CD4-positive, alpha-beta memory T cell (primary cell): ENCODE measurements around the gene TMEM134. TPM values are rescaled to one million over a fixed set of nuclear protein-coding genes. Genes with fewer than 3 reads are reported as not detected.
"Not testable (repeated sequence)": the region's sequence is repeated elsewhere in the genome, so short reads cannot be mapped to it uniquely, and the experiment has no call there.

Experiments
- CTCF ChIA-PET: fragments of 350-600 bp; sonication (Branson Sonifier 250); formaldehyde crosslinking; loops from one replicate; lab custom pipeline; 2021; ENCODE audit warnings: inconsistent platforms; ENCODE audit not compliant: partially characterized antibody; lab: Charles Lee
- POLR2A ChIA-PET: fragments of 350-600 bp; sonication (Branson Sonifier 250); formaldehyde crosslinking; loops from one replicate; lab custom pipeline; 2021; ENCODE audit not compliant: partially characterized antibody; lab: Charles Lee
- DNase-seq, 5 donors: peaks; one replicate each; pipeline versions ENCODE4 v3.0.0 to v3.0.0-alpha.2; 2020 to 2022; ENCODE audit warnings: mixed read lengths in 1 of 5
- H3K27ac ChIP-seq: one replicate; pipeline ENCODE4 v1.7.0; 2013; ENCODE audit warnings: low read depth, low read length
- H3K27me3 ChIP-seq: 2 replicates; pipeline ENCODE4 v1.7.0; 2013; ENCODE audit warnings: mild to moderate bottlenecking, low read length, moderate library complexity; ENCODE audit not compliant: insufficient read depth
- H3K36me3 ChIP-seq: 2 replicates; pipeline ENCODE4 v1.7.0; 2013; ENCODE audit warnings: mild to moderate bottlenecking, low read length, moderate library complexity; ENCODE audit not compliant: insufficient read depth
- H3K4me1 ChIP-seq: 2 replicates; pipeline ENCODE4 v1.7.0; 2013; ENCODE audit warnings: mild to moderate bottlenecking, low read length, moderate library complexity; ENCODE audit not compliant: insufficient read depth
- H3K4me3 ChIP-seq, 2 donors: one replicate each; pipeline ENCODE4 v1.7.0; 2013; ENCODE audit warnings: low read length in 2 of 2, mild to moderate bottlenecking in 1 of 2
- H3K9me3 ChIP-seq, 2 donors: one replicate each; pipeline ENCODE4 v1.7.0; 2013; ENCODE audit warnings: low read length in 2 of 2, control low read depth in 1 of 2; ENCODE audit not compliant: control insufficient read depth in 1 of 2
- H3K27ac Mint-ChIP-seq, 7 donors: one replicate each; pipeline ENCODE4 v1.8.0; 2020 to 2021; ENCODE audit warnings: mixed read lengths in 7 of 7, mild to moderate bottlenecking in 6 of 7, inconsistent platforms in 3 of 7, moderate library complexity in 3 of 7
- H3K27me3 Mint-ChIP-seq, 2 donors: one replicate each; pipeline ENCODE4 v1.8.0; 2020 to 2021; ENCODE audit warnings: mixed read lengths in 2 of 2
- H3K36me3 Mint-ChIP-seq, 2 donors: one replicate each; pipeline ENCODE4 v1.8.0; 2020 to 2021; ENCODE audit warnings: mixed read lengths in 2 of 2, inconsistent platforms in 1 of 2, mild to moderate bottlenecking in 1 of 2
- H3K4me1 Mint-ChIP-seq, 4 donors: one replicate each; pipeline ENCODE4 v1.8.0; 2020 to 2021; ENCODE audit warnings: mixed read lengths in 4 of 4, mild to moderate bottlenecking in 1 of 4
- H3K4me3 Mint-ChIP-seq, 8 donors: one replicate each; pipeline ENCODE4 v1.8.0; 2020 to 2021; ENCODE audit warnings: mixed read lengths in 8 of 8, mild to moderate bottlenecking in 7 of 8, moderate library complexity in 6 of 8, inconsistent platforms in 3 of 8
- H3K9me3 Mint-ChIP-seq, 8 donors: one replicate each; pipeline ENCODE4 v1.8.0; 2020 to 2021; ENCODE audit warnings: mixed read lengths in 8 of 8, mild to moderate bottlenecking in 5 of 8, inconsistent platforms in 3 of 8, moderate library complexity in 1 of 8
- intact Hi-C: fragments of 100-400 bp; cut with micrococcal nuclease; formaldehyde crosslinking; loops from one replicate; pipeline ENCODE4 v1.15.1; 2023
- polyA plus RNA-seq, 2 donors: library from polyadenylated mRNA; unstranded; fragments of 300-500 nt; fragmentation: Illumina TruSeq; gene quantifications; one replicate each; pipeline ENCODE4 v1.2.3, GENCODE V29; 2021
- total RNA-seq, 2 experiments: library from RNA; stranded (reverse); gene quantifications; one replicate each; pipeline ENCODE4 v1.2.3, GENCODE V29; 2021

The TMEM134 gene
- total and polyA plus RNA-seq, 4 experiments from 2014 or later, result 90.1 to 162 (median 126) TPM

DNA sequence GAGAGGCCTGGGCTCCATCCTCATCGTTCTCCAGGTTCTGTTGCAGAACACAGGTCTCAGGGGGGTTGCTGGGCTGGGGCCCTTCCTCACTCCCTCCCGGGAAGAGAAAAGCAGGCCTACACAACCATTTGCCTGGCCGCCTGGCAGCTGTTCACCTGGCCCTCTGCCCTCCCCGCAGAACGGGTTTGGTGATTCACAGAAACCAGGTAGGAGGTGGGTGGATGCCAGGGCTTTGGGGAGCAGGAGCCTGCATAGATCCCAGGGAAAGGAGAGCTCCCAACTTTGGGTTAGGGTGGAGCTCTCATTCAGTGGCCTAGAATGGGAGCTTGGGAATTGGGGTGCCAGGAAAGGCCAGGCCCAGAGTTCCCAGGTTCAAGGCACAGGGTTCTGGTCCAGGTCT, 995 bp downstream of the TMEM134 start:
- no peaks in the 10 kb centered on the region for H3K9me3 ChIP-seq
- POLR2A ChIA-PET, result interaction anchor here (0.7 to 30.4 kb wide), 21 partner anchors 10 to 228 kb away, joined by 3 to 900 read pairs (median 8); partner anchors contain the start of genes AIP, CABP4, CDK2AP2 and CORO1B
- H3K4me3 ChIP-seq, result peak overlapping the region; percentile 69 to 78
- intact Hi-C loops, result loop anchor here (2.0 kb wide), 1 partner anchor 51 kb away; no protein-coding TSS in a partner anchor
- no peak for DNase-seq
- H3K4me1 Mint-ChIP-seq, result peaks cover 16 to 39% (median 28%) of the 10 kb centered on the region in 4 donors
- peaks cover 48% of the 10 kb centered on the region for H3K4me1 ChIP-seq
- H3K27me3 Mint-ChIP-seq, result no peaks in the 10 kb centered on the region
- no peaks in the 10 kb centered on the region for H3K27me3 ChIP-seq
- H3K36me3 ChIP-seq, result no peaks in the 10 kb centered on the region
- H3K4me3 Mint-ChIP-seq, result peak overlapping the region; percentile 81 to 92 (median 90)
- H3K27ac Mint-ChIP-seq, result peak overlapping the region; percentile 84 to 96 (median 91)
- CTCF ChIA-PET, result interaction anchor here (0.8 to 4.8 kb wide), 14 partner anchors 10 to 205 kb away, joined by 3 to 38 read pairs (median 5); partner anchors contain the start of genes AIP, PITPNM1, PPP1CA and PTPRCAP
- H3K9me3 Mint-ChIP-seq, result no peaks in the 10 kb centered on the region
- H3K36me3 Mint-ChIP-seq, result peaks cover 0 to 7% of the 10 kb centered on the region in 2 donors
- peak overlapping the region; percentile 81 for H3K27ac ChIP-seq

DNA sequence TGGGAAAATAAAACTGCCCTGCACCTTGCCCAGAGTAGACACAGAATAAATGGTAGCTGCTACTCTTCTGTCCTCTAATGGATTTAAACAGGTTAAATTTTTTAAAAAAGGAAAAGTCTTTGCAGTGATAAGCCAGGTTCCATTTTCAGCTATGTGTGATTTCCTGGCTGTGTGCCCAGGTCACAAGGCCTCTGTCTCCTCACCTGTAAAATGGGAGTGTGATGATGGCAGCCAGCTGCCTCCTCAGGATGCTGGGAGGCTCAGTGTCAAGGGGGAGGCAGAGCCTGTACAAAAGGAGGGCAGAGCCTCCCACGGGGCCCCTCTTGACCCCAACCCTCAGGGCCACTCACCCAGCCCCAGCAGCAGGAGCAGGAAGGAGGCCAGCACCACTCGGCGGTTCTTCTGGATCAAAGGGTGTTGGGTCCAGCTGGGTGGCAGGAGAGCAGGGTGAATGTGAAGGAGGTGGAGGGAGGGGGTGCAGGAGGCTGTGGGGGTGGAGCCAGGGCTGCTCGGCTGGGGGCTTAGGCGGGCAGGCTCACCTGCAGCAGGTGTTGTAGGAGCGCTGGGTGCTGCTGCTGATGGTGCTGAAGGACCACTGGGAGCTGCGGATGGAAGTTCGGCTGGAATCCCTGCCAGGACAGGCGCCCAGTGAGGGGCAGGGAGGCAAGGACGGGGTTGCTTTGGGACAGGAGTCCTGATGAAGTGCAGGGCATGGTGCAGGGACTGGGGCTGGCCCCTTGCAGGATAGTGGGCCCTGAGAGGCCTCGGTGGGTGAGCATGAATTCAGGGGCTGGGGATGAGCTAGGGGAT, 1.9 kb downstream of the TMEM134 start:
- Histone ChIP-seq H3K36me3 (no peaks in the 10 kb centered on the region), H3K4me1 (peaks cover 48% of the 10 kb centered on the region), H3K27me3 (no peaks in the 10 kb centered on the region), H3K9me3 (no peaks in the 10 kb centered on the region), H3K4me3 (no peak overlapping the region), H3K27ac (peak overlapping the region; percentile 81)
- CTCF ChIA-PET, result interaction anchor here (0.9 to 4.8 kb wide), 6 partner anchors 16 to 116 kb away, joined by 3 to 38 read pairs (median 7); partner anchors contain the start of genes AIP, PITPNM1, PPP1CA and PTPRCAP
- H3K4me1 Mint-ChIP-seq, result peaks cover 16 to 39% (median 28%) of the 10 kb centered on the region in 4 donors
- intact Hi-C loops, result no loop called here
- DNase-seq, result no peak
- H3K36me3 Mint-ChIP-seq, result peaks cover 0 to 7% of the 10 kb centered on the region in 2 donors
- POLR2A ChIA-PET, result interaction anchor here (0.8 to 30.4 kb wide), 16 partner anchors 16 to 180 kb away, joined by 3 to 900 read pairs (median 19); partner anchors contain the start of genes AIP, CDK2AP2, CORO1B and PITPNM1
- H3K27me3 Mint-ChIP-seq, result no peaks in the 10 kb centered on the region
- no peaks in the 10 kb centered on the region for H3K9me3 Mint-ChIP-seq
- peak overlapping the region; percentile 50 to 90 (median 78) for H3K27ac Mint-ChIP-seq
- peak overlapping the region in 7 of 8 donors; percentile 76 to 92 (median 89) for H3K4me3 Mint-ChIP-seq

DNA sequence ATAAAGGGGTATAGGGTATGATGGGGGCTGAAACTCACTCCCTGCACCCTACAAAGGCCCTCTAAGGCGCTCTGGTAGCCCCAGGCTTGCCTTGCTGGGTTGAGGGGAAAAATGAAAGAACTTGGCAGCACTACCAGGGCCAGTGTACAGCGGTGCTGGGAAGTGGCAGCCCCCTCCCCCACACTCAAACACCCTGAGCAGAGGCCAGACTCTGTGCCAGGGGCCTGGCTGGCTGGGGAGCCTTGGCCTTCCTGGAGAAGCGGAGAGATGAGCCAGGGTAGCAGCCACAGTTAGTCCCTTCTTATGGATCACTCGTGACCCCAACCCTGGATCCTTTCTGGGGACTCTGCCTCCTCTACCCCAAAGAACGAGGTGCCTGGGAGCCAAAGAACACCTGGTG, 2.7 kb downstream of the TMEM134 start:
- DNase-seq, result no peak
- Mint-ChIP-seq H3K27ac (peak overlapping the region in 5 of 7 donors; percentile 30 to 79 (median 70)), H3K4me3 (peak overlapping the region in 2 of 8 donors; percentile 29 to 38), H3K27me3 (no peaks in the 10 kb centered on the region), H3K36me3 (peaks cover 0 to 7% of the 10 kb centered on the region in 2 donors), H3K4me1 (peaks cover 15 to 39% (median 26%) of the 10 kb centered on the region in 4 donors), H3K9me3 (no peaks in the 10 kb centered on the region)
- no peaks in the 10 kb centered on the region for H3K27me3 ChIP-seq
- no peaks in the 10 kb centered on the region for H3K36me3 ChIP-seq
- POLR2A ChIA-PET, result interaction anchor here (0.7 to 30.4 kb wide), 13 partner anchors 12 to 113 kb away, joined by 3 to 900 read pairs (median 21); partner anchors contain the start of genes AIP, CDK2AP2, CORO1B and POLD4
- CTCF ChIA-PET, result interaction anchor here (0.9 to 4.8 kb wide), 5 partner anchors 29 to 115 kb away, joined by 3 to 38 read pairs (median 4); partner anchors contain the start of genes POLD4, PPP1CA, PTPRCAP and RAD9A
- no peak overlapping the region for H3K27ac ChIP-seq
- H3K9me3 ChIP-seq, result no peaks in the 10 kb centered on the region
- intact Hi-C loops, result no loop called here
- H3K4me3 ChIP-seq, result no peak overlapping the region
- peaks cover 48% of the 10 kb centered on the region for H3K4me1 ChIP-seq

DNA sequence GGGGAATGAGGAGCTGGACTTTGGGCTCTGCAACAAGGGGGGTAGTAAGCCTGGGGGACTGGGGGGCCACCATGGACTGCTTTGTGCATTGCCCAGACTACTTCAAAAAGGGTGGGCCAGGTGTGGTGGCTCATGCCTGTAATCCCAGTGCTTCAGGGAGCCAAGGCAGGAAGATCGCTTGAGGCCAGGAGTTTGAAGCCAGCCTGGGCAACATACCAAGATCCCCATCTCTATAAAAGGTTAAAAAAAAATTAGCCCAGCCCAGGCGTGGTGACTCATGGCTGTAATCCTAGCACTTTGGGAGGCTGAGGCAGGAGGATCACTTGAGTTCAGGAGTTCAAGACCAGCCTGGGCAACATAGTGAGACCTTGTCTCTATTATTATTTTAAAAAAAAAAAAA, 3.5 kb downstream of the TMEM134 start:
- ChIA-PET POLR2A (interaction anchor here (0.6 to 30.4 kb wide), 21 partner anchors 9 to 226 kb away, joined by 3 to 900 read pairs (median 5); partner anchors contain the start of genes AIP, CLCF1, CORO1B and POLD4), CTCF (interaction anchor here (0.8 to 4.8 kb wide), 7 partner anchors 17 to 114 kb away, joined by 3 to 38 read pairs (median 4); partner anchors contain the start of genes AIP, POLD4, PPP1CA and PTPRCAP)
- Mint-ChIP-seq H3K4me3 (peak overlapping the region; percentile 85 to 89 (median 86)), H3K4me1 (peaks cover 13 to 39% (median 24%) of the 10 kb centered on the region in 4 donors), H3K27ac (peak overlapping the region; percentile 87 to 96 (median 93))
- intact Hi-C loops, DNase-seq, H3K36me3 ChIP-seq, H3K9me3 ChIP-seq, H3K27me3 ChIP-seq, H3K9me3 Mint-ChIP-seq, H3K27me3 Mint-ChIP-seq, H3K36me3 Mint-ChIP-seq: not testable (repeated sequence)
- peaks cover 48% of the 10 kb centered on the region for H3K4me1 ChIP-seq
- peak overlapping the region; percentile 92 for H3K27ac ChIP-seq
- peak overlapping the region; percentile 61 for H3K4me3 ChIP-seq

DNA sequence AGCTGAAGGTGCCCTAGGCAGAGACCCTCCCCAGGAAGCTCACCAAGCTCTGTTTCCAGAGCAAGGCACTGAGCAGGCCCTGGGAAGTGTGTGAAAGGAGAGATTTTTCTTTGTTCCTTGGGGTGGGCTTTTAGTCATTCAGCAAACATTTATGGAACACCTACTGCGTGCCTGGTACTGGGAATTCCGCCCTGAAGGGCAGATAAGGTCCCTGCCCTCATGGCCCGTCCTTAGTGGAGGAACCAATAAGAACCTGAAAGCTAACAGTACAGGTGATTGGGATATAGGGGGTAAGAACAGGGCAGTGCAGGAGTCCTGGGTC, 3.9 kb downstream of the TMEM134 start:
- POLR2A ChIA-PET, result interaction anchor here (0.6 to 30.4 kb wide), 22 partner anchors 9 to 225 kb away, joined by 3 to 900 read pairs (median 5); partner anchors contain the start of genes AIP, CLCF1, CORO1B and PITPNM1
- peak overlapping the region; percentile 92 for H3K27ac ChIP-seq
- H3K9me3 Mint-ChIP-seq, result no peaks in the 10 kb centered on the region
- no peak for DNase-seq
- peaks cover 48% of the 10 kb centered on the region for H3K4me1 ChIP-seq
- H3K36me3 Mint-ChIP-seq, result peaks cover 0 to 7% of the 10 kb centered on the region in 2 donors
- peaks cover 13 to 39% (median 24%) of the 10 kb centered on the region in 4 donors for H3K4me1 Mint-ChIP-seq
- H3K27me3 ChIP-seq, result no peaks in the 10 kb centered on the region
- H3K27me3 Mint-ChIP-seq, result no peaks in the 10 kb centered on the region
- CTCF ChIA-PET, result interaction anchor here (0.8 to 4.8 kb wide), 7 partner anchors 18 to 114 kb away, joined by 3 to 38 read pairs (median 4); partner anchors contain the start of genes AIP, POLD4, PPP1CA and PTPRCAP
- peak overlapping the region; percentile 85 to 89 (median 86) for H3K4me3 Mint-ChIP-seq
- peak overlapping the region; percentile 61 for H3K4me3 ChIP-seq
- intact Hi-C loops, result no loop called here
- peak overlapping the region; percentile 87 to 96 (median 93) for H3K27ac Mint-ChIP-seq
- no peaks in the 10 kb centered on the region for H3K9me3 ChIP-seq
- H3K36me3 ChIP-seq, result no peaks in the 10 kb centered on the region

DNA sequence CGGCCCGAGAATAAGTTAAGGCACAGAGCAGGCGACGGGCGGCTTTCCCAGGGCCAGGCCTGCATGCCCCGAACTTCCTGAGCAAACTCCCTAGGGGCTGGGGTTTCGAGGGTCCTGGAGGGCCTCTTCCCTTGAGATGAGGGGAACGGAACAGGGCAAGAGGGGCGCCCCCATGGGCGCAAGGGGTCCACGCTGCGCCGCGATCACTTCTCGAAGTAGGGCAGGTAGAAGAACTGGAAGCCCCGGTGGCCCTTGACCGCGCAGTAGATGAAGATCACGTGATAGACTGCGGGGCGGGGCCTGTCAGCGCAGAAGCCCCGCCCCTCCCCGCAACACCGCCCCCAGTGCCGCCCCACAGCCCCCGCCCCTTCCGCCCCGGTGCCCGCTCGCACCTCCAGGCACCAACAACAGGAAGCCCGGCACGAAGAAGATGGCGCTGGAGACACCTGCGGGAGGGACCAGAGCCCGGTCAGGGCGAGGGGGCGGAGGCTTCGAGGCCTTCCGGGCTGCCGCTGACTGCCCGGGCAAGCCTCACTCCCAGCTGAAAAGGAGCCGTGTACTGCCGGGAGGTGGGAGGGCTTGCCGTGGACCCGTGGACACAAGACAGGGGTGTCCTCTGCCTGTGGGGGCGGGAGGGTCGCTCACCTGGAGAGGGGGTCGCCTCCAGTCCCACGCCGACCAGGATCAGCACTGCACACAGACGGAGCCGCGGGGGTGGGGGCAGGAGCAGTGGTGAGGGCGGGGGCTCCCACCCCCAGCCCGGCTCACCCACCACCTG, 4.5 kb downstream of the TMEM134 start:
- H3K36me3 ChIP-seq, result no peaks in the 10 kb centered on the region
- Mint-ChIP-seq H3K27ac (peak overlapping the region; percentile 81 to 96 (median 92)), H3K27me3 (no peaks in the 10 kb centered on the region), H3K4me3 (peak overlapping the region; percentile 85 to 89 (median 86)), H3K9me3 (no peaks in the 10 kb centered on the region), H3K4me1 (peaks cover 16 to 44% (median 28%) of the 10 kb centered on the region in 4 donors), H3K36me3 (peaks cover 0 to 7% of the 10 kb centered on the region in 2 donors)
- ChIA-PET CTCF (interaction anchor here (0.9 to 4.8 kb wide), 5 partner anchors 27 to 113 kb away, joined by 3 to 38 read pairs (median 5); partner anchors contain the start of genes PPP1CA and PTPRCAP), POLR2A (interaction anchor here (0.6 to 30.4 kb wide), 22 partner anchors 8 to 225 kb away, joined by 3 to 900 read pairs (median 5); partner anchors contain the start of genes AIP, CLCF1, CORO1B and PITPNM1)
- peak; percentile 91 to 96 (median 92) for DNase-seq
- H3K4me3 ChIP-seq, result peak overlapping the region; percentile 61
- H3K9me3 ChIP-seq, result no peaks in the 10 kb centered on the region
- intact Hi-C loops, result loop anchor here (1.0 kb wide), 4 partner anchors 19 to 63 kb away; partner anchors contain the start of genes AIP, CDK2AP2, PPP1CA and PTPRCAP
- no peaks in the 10 kb centered on the region for H3K27me3 ChIP-seq
- H3K27ac ChIP-seq, result peak overlapping the region; percentile 92
- peaks cover 44% of the 10 kb centered on the region for H3K4me1 ChIP-seq
